D721Med (cell line): ENCODE results near the gene TRIM71.
"Not testable (repeated sequence)": the region's sequence is repeated elsewhere in the genome, so short reads cannot be mapped to it uniquely, and the experiment has no call there.

Source experiments
- DNase-seq: peaks from one replicate; pipeline ENCODE4 v3.0.0; 2011; ENCODE audit warnings: low spot score; ENCODE audit not compliant: insufficient read length
- FAIRE-seq: peaks from 2 replicates; lab custom pipeline; 2011; peaks lifted over from hg19 to GRCh38; lab: Jason Lieb, UNC
- TF ChIP-seq, protein P1 (sequence below): IDR thresholded peaks from 2 replicates; pipeline ENCODE4 v1.5.1; 2012; ENCODE audit warnings: mild to moderate bottlenecking, control low read depth; ENCODE audit not compliant: insufficient read depth; ENCODE audit errors: missing control alignments

TRIM71 gene

GRCh38 chr3:32817558-32818228 is at the start of gene TRIM71:
TSS of gene TRIM71 (plus strand) at chr3:32817997. CDS start at chr3:32818081, 84 bp downstream.
- FAIRE-seq (no peak), DNase-seq (peak; percentile 41)
- TF ChIP-seq, protein P1, sequence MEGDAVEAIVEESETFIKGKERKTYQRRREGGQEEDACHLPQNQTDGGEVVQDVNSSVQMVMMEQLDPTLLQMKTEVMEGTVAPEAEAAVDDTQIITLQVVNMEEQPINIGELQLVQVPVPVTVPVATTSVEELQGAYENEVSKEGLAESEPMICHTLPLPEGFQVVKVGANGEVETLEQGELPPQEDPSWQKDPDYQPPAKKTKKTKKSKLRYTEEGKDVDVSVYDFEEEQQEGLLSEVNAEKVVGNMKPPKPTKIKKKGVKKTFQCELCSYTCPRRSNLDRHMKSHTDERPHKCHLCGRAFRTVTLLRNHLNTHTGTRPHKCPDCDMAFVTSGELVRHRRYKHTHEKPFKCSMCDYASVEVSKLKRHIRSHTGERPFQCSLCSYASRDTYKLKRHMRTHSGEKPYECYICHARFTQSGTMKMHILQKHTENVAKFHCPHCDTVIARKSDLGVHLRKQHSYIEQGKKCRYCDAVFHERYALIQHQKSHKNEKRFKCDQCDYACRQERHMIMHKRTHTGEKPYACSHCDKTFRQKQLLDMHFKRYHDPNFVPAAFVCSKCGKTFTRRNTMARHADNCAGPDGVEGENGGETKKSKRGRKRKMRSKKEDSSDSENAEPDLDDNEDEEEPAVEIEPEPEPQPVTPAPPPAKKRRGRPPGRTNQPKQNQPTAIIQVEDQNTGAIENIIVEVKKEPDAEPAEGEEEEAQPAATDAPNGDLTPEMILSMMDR: no peak

- TF ChIP-seq, protein P1: no peak
- DNase-seq (no peak), FAIRE-seq (no peak)
Measured at GRCh38 chr3:32778389-32778788, 39.4 kb upstream of the TRIM71 start.

DNA sequence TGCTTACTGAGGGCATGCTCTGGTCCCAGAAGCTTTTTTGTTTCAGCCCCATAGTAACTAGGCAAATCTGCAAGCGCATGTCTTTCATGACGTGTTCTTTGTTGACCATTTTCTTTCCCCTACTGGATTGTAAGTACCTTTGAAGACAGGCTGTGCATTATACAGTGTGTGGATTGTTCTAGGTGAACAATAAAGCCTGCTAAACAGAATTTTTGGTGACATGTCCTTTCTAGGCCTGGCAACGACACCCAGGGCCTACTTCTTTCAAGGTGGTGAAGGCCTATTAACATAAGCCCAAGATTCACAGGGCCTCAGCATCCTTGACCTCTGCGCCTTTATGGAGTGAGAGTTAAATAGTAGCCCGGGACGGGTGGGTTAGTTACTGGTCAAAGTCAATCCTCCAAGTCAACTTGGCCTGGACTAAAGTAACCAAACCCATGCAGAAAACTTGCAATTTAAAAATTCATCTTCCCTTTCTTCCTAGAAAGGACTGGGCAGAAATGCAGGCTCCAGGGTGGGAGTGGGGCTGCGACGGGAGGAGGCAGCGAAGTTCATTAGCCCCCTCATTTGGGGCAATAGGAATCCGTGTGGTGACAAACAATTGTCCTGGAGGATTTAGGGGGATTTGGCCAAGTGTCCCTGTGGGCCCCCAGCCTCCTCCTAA is 37.6 kb upstream of the TRIM71 start:
- no peak for DNase-seq
- FAIRE-seq: no peak
- TF ChIP-seq, protein P1: no peak

DNA sequence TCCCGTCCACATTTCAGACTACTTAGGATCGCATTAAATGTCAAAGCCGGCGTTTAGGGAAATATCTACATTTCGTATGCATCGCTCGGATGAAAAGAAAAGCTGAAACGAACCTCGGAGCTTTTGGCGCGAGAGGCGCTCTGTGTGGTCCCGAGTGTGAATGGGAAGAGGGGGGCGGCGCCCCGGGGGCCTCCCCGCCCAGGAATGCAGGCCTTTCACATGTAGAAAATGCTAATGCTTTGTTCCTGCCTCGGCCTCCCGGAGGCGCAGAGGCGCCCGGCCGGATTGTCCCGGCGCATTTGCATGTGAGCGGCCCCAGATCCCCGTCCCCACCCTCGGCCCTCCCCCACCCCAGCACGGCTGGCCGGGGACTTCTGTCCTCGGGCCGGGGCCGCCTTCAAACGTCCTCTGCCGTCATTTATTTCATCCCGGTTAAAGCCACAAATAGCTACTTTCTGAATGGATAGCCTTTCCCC is 37.0 kb upstream of the TRIM71 start:
- DNase-seq (no peak), FAIRE-seq (no peak)
- TF ChIP-seq, protein P1: no peak

- DNase-seq: peak; percentile 39
- TF ChIP-seq, protein P1: peak; percentile 53
- FAIRE-seq: no peak
Measured at GRCh38 chr3:32781211-32781968, 36.4 kb upstream of the TRIM71 start.

DNA sequence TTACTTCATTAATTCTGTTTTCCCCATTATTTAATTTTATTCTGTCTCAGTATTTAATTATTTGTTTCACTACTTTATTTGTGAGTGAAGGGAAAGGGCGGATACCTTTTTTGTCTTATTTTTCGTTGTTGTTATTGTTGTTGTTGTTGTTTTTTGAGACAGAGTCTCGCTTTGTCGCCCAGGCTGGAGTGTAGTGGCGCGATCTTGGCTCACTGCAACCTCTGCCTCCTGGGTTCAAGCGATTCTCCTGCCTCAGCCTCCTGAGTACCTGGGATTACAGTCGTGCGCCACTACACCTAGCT is 35.9 kb upstream of the TRIM71 start:
- not testable (repeated sequence) for FAIRE-seq, DNase-seq

GRCh38 chr3:32782407-32782806 is 35.4 kb upstream of the TRIM71 start:
- no peak for DNase-seq
- TF ChIP-seq, protein P1: no peak
- FAIRE-seq: no peak
